ENCODE results near the gene WNK2. TPM values are rescaled to one million over a fixed set of nuclear protein-coding genes. Genes with fewer than 3 reads are reported as not detected.
"Not testable (repeated sequence)": the region's sequence is repeated elsewhere in the genome, so short reads cannot be mapped to it uniquely, and the experiment has no call there.

Gene WNK2
- total and polyA plus RNA-seq, 2 of the 4 experiments (the other 2 are of a cell fraction): not detected

- not testable (repeated sequence) for H2AK5ac ChIP-seq (ENCODE audit: low read depth, low read length)
Measured at GRCh38 chr9:93251309-93251708, 67.4 kb downstream of the WNK2 start.

More at GRCh38 chr9:93251309-93251708, 67.4 kb downstream of the WNK2 start:
- H4K20me1 ChIP-seq (ENCODE audit: insufficient read depth, low read length); H3K9ac ChIP-seq (ENCODE audit: low read depth, low read length); H3K56ac ChIP-seq (ENCODE audit: extremely low read depth, insufficient read depth, low read length); H2BK15ac ChIP-seq (ENCODE audit: low read depth, low read length); in situ Hi-C loops (cut with MboI; ENCODE audit: low sequenced_read_pairs); DNase-seq; H3K9me3 ChIP-seq (ENCODE audit: control insufficient read depth, insufficient read depth, low read length); H4K8ac ChIP-seq (ENCODE audit: low read depth in 2 of 2, low read length in 2 of 2); H3K79me1 ChIP-seq (ENCODE audit: low read depth in 1 of 2, low read length in 2 of 2); BruUV-seq (replicated peaks); H3K27ac ChIP-seq (ENCODE audit: insufficient read depth, low read length); H3K9me1 ChIP-seq (ENCODE audit: insufficient read depth, low read length); H3K4me2 ChIP-seq (ENCODE audit: low read depth, low read length); ATAC-seq (ENCODE audit: low read depth); H3K4ac ChIP-seq (ENCODE audit: low read depth, low read length); H4K91ac ChIP-seq (ENCODE audit: insufficient read depth, low read depth, low read length); H2AFZ ChIP-seq (replicated peaks; ENCODE audit: low read length, poor library complexity); POLR2A ChIA-PET (ENCODE audit: unreplicated experiment); H2BK20ac ChIP-seq (ENCODE audit: low read depth, low read length); H3K4me3 ChIP-seq (ENCODE audit: insufficient read depth, low read depth, low read length); H3K18ac ChIP-seq (ENCODE audit: low read depth, low read length); H3K27me3 ChIP-seq (ENCODE audit: control insufficient read depth, insufficient read depth, low read length); CTCF ChIA-PET; intact Hi-C loops (cut with micrococcal nuclease); dilution Hi-C loops (cut with HindIII; ENCODE audit: low sequenced_read_pairs, unreplicated experiment); H3K36me3 ChIP-seq (ENCODE audit: control insufficient read depth, insufficient read depth, low read length); H2BK120ac ChIP-seq (ENCODE audit: low read depth, low read length); H3K14ac ChIP-seq (replicated peaks; ENCODE audit: low read depth, low read length); H4K5ac ChIP-seq (ENCODE audit: low read depth, low read length); H2BK5ac ChIP-seq (ENCODE audit: low read depth, low read length, poor library complexity, severe bottlenecking); H3K4me1 ChIP-seq (ENCODE audit: control insufficient read depth, insufficient read depth, low read length); H3K23ac ChIP-seq (ENCODE audit: low read depth, low read length); H2AK9ac ChIP-seq (replicated peaks; ENCODE audit: low read depth, low read length, poor library complexity): not testable (repeated sequence)
- WGBS, 2 experiments (ENCODE audit: extremely low coverage in 2 of 2, insufficient read length in 1 of 2): no CpG with 5 or more reads among the region's 8 CpGs

All from IMR-90 (cell line).